Ovary (tissue), 3 donors: ENCODE data around the gene FHIP1A.

Source experiments
- POLR2A ChIP-seq: fragments of 450-650 bp; IDR thresholded peaks from one replicate; pipeline ENCODE4 v1.6.1; 2017; ENCODE audit warnings: antibody characterized with exemption, mild to moderate bottlenecking, moderate library complexity
- TF ChIP-seq, protein P1 (sequence below), 3 donors: fragments of 450-650 bp in 2 of 3; fragments of 200-600 bp in 1 of 3; IDR thresholded peaks; one replicate each; pipeline versions ENCODE4 v1.5.1 to v1.8.0; 2016 to 2022; ENCODE audit warnings: antibody characterized with exemption in 3 of 3, mild to moderate bottlenecking in 1 of 3
- donor health status: DM: no; HTN: no; CAD: no.

DNA sequence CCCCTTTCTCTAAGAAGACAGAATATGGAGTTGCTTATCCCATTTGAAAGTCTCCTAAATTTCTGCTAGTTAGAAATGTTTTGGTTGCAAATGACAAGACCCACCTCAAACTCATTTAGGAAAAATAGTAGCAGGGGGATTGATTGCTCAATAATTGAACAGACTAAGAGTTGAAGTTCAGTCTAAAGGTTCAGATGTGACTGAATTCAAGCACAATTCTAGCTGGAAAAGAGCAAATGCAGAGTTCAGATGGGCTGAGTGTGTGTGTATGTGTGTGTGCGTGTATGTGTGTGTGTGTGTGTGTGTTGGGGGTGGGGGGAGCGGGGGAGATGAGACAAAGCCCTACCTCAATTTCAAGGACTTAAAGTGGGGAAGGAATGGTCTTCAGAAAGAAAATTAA lies 47.9 kb upstream of the FHIP1A start:
- TF ChIP-seq, protein P1, sequence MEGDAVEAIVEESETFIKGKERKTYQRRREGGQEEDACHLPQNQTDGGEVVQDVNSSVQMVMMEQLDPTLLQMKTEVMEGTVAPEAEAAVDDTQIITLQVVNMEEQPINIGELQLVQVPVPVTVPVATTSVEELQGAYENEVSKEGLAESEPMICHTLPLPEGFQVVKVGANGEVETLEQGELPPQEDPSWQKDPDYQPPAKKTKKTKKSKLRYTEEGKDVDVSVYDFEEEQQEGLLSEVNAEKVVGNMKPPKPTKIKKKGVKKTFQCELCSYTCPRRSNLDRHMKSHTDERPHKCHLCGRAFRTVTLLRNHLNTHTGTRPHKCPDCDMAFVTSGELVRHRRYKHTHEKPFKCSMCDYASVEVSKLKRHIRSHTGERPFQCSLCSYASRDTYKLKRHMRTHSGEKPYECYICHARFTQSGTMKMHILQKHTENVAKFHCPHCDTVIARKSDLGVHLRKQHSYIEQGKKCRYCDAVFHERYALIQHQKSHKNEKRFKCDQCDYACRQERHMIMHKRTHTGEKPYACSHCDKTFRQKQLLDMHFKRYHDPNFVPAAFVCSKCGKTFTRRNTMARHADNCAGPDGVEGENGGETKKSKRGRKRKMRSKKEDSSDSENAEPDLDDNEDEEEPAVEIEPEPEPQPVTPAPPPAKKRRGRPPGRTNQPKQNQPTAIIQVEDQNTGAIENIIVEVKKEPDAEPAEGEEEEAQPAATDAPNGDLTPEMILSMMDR (IDR thresholded peaks at IDR 0.05) = no peak
- TF ChIP-seq POLR2A = no peak
